Tongue (tissue), 2 donors: Measurements from ENCODE around the gene PANK4. TPM values are rescaled to one million over a fixed set of nuclear protein-coding genes. Genes with fewer than 3 reads are reported as not detected.
A peak's percentile ranks its signal among the peaks of the same experiment; 100 is the strongest.
"Not testable (repeated sequence)": the region's sequence is repeated elsewhere in the genome, so short reads cannot be mapped to it uniquely, and the experiment has no call there.

Experiments
- DNase-seq: peaks from one replicate; pipeline ENCODE4 v3.0.0-alpha.2; 2015
- total RNA-seq: library from RNA; depleted of rRNA; stranded (reverse); fragments of >200 nt; gene quantifications from one replicate; pipeline ENCODE4 v1.2.3, GENCODE V29; 2014

PANK4 gene
- total RNA-seq, 1 donor from 2014 or later = 44.1 TPM

DNA sequence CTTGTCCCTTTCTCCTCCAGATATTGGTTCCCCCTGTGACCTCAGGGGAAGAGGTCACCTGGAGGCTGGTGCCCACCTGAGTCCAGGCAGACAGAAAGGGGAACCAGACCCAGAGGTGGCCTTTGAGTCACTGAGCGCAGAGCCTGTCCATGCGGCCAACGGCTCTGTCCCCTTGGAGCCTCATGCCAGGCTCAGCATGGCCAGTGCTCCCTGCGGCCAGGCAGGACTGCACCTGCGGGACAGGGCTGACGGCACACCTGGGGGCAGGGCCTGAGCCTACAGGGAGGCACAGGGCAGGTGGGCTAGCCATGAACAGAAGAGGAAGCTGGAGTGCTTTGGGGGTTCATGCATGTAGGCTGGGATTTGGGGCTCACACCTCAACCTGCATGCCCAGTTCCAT, 32.5 kb upstream of the PANK4 start:
- no peak for DNase-seq

DNA sequence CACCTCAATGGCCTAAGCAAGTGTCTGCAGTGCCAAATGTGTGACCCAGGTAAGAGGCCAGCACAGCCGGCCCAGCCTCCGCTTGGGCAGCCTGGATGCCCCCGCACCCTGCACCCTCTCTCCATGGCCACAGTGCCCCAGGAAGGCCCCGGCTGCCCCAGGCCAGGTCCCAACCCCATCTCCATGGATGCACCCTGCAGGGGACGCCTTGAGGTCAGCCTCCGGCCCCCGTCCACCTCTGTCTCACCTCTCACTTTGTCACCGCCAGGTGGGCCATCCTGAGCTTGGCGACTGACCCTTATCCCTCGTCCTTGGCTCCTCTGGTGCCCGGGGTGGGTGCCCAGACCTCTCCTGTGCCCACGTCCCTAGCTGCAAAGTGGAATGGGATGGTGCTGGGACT, 32.0 kb upstream of the PANK4 start:
- DNase-seq = no peak

DNA sequence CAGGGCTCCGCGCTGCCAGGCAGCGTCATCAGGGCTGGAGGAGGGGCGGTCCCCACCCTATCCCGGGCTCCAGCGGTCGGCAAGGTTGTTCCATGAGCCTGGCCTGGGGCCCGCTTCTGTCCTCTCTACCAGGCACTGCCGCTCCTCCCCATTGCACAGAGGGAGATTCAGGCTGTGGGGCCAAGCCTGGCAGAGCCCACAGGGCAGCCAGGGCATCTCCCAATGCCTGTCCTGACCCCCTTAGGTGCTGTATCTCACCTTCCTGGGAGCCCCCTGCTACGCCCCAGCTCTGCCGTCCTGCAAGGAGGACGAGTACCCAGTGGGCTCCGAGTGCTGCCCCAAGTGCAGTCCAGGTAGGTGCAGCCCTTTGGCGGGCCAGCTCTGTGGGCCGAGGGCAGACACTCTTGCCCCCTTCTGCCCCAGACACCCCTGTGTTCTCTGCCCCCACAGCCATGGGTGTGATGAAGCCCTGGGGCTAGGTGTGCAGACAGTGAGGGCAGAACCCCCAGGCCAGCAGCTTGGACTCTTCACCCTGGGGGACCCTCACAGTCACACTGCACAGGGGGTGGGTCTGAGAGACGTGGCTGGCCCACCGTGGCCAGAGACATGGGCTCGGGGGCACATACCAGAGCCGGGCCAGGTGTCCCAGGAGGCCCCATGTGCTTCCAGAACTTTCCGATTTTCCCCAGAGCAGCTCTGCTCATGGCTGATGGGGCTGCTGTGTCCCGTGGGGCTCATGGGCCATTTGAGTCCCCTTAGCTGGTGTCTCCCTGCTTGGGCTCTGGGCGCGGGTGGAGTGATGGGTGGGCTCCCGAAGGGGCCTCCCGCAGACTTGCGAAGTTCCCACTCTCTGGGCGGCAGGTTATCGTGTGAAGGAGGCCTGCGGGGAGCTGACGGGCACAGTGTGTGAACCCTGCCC, 31.3 kb upstream of the PANK4 start:
- DNase-seq = no peak

GRCh38 chr1:2556678-2557481, 30.5 kb upstream of the PANK4 start:
- DNase-seq = no peak

DNA sequence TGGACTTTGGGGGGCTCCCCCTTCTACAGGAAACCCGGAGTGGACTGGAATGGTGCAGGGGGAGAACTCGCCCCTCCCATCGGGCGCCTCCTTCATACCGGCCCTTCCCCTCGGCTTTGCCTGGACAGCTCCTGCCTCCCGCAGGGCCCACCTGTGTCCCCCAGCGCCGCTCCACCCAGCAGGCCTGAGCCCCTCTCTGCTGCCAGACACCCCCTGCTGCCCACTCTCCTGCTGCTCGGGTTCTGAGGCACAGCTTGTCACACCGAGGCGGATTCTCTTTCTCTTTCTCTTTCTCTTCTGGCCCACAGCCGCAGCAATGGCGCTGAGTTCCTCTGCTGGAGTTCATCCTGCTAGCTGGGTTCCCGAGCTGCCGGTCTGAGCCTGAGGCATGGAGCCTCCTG, 29.9 kb upstream of the PANK4 start, which contains the start of gene TNFRSF14:
TSS of gene TNFRSF14 (plus strand) at position 95 of the 401 bp plus-strand sequence. CDS start at position 389, 294 bp downstream.
- DNase-seq = peak; percentile 60

GRCh38 chr1:2555634-2556276, 29.4 kb upstream of the PANK4 start:
- DNase-seq = no peak

DNA sequence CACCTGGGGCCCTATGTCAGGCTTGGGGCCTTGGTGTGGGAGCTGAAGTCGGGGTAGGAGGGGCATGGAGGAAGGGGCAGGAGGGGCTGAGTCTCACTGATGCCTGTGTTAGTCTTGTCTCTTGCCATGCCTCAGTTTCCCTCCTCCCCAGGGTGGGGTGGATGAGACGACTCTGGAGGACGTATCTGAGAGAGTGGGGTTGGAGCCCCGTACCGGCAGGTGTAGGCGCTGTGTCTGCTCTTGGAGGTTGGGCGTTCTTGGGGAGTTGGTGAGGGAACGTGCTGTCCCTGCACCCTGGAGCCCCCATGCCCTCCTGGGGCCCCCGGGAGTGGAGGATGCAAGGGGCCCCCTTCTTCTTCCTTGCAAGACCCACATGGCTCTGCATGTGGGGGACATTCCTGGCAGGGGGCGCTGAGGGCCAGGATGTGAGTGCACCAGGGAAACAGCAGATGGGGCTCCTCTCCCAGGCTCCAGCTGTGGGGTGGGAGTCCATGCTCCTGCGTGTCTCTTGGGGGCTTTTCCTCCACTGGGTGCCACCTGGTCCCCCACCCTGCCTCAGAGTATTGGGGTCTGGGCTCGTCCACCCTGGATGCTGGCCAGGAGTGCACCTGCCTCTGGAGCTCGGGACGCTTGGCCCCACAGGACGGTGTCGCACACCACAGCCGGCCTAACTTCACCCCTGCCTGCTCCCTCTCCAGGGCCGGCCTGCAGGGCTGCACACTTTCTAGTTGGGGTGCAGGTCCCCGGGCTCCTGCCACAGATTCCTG, 28.4 kb upstream of the PANK4 start:
- DNase-seq = no peak

DNA sequence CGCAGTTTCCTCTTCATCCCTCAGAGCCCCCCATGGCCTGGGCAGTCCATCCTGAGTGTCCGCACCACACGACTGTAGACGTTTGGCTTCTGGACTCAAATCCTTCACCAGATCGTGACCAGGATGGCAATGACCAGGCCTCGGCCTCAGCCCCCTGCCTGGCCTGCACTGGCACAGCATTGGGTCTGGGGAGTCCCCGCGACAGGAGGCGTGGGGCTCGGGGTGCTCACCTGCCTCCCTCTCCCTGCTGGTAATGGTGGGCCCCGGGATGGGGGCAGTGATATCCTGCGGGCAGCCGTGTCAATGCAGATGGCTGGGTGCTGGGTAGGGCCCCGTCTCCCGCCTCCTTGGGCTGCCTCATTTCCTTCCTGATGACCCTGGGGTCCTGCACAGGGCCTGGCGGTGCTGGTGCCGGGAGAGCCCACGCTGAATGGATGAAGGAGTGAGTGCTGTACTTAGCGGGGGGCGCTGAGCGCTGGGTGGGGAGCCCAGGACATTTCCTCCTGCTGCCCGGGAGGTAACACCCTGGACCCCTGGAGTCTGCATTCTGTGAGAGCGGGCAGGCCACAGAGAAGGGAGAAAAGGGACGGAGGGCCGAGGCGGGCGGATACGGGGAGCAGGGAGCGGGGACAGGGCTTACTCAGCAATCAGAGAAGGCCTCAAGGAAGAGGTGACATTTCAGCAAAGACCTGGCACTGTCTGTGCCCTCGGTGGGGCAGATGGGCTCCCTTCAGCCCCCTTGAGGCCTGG, 27.6 kb upstream of the PANK4 start:
- no peak for DNase-seq

GRCh38 chr1:2553076-2553475, 26.7 kb upstream of the PANK4 start:
- not testable (repeated sequence) for DNase-seq

DNA sequence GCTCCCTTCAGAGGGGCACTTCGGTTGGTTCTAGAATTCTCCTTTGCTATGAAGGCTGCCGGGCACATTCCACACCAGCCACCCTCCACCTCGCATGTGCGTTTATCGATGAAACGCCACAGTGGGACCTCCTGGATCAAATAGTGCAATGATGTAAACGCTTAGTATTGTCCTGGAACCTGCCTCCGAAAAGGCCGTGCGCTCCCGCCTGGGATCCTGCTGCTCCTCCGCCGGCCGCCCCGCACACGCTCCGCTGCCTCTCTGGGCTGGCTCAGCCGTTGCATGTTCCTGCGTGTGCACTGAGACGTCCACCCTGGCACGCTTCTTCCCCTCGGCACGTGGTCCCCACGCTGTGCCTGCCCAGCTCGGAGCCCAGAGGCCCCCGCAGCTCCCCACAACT, 25.8 kb upstream of the PANK4 start:
- no peak for DNase-seq

GRCh38 chr1:2551544-2551943, 25.1 kb upstream of the PANK4 start:
- DNase-seq = not testable (repeated sequence)

- not testable (repeated sequence) for DNase-seq
Measured at GRCh38 chr1:2550309-2550861, 24.0 kb upstream of the PANK4 start.

- not testable (repeated sequence) for DNase-seq
Measured at GRCh38 chr1:2549367-2550029, 23.1 kb upstream of the PANK4 start.

GRCh38 chr1:2548068-2548589, 21.7 kb upstream of the PANK4 start:
- peak; percentile 86 for DNase-seq

DNA sequence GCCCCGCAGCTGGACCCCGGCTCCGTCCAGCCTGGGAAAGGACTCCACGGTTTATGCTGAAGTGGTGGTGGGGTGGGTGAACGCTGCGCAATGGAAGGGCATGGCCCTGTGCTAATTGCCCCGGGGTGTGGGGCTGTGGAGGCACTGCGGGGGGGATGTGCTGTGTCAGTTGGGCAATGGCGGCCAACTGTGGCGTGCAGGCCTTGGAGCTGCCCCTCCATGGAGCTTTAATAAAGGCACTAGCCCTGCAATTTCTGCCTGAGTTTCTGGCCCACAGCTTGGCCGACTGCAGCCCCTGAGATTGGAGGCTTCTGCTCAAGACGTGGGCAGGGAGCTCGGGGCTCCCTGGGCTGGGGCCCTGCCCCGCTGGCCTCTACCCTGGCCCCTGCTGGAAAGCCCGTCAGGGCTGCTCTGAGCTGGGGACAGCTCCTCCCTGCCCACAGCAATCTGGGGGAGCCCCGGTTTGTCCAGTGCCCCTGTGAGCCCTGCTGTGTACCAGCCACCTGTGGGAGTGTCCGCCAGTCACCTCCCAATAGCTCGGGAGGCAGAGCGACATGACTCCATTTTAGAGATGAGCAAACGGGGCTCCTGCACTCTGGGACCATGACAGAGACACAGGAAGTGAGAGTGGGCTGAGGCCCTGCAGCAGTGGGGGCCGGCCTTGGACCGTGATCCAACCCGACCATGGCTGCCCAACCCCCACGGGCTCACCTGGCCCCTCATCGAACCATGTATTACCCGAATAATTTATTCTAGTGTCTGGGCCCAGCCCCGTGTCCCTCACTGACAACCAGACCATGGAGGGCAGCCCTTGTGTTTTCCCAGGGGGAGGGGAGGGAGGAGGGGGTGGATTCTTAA, 21.0 kb upstream of the PANK4 start:
- no peak for DNase-seq

- DNase-seq = peak; percentile 75
Measured at GRCh38 chr1:2546515-2547209, 20.3 kb upstream of the PANK4 start.

DNA sequence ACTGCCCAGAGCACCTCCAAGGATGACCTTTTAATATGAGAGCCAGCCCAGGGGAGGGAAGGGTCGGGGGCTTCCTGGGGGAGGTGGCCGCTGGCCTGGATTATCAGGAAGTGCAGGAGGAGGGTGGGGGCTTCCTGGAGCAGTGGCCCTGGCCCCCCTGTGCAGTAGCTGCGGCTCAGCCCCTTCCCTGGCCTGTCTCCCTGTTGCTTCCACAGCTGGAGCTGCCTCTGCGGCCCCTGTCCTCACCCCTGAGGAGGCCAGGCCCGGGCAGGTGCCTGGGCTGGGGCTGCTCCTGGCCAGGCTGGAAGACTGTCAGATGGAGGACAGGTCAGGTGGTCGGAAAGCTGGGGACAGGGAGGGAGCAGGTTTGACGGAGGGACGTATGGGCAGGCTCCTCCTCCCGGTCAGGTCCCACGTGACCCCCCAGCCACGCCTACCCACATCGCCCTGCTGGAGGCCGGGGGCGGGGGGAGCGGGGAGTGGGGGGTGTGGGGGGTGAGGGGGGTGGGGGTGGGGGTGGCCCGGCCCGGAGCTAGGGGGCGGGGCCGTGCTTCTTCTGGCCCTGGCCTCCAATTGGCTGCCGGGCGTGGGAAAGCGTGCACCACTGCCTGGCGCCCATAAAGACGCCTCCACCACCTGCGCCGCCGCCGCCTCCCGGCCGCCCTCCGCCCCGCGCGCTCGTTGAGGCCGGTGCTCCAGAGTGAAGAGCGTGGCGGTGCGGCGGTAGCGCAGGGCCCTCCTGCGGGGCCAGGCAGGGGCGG, 19.5 kb upstream of the PANK4 start:
- DNase-seq = peak; percentile 77
